Measurements from ENCODE around the gene ZNF488. TPM values are rescaled to one million over a fixed set of nuclear protein-coding genes. Genes with fewer than 3 reads are reported as not detected.

ZNF488 gene
- total RNA-seq, 5 donors from 2014 or later (not counting 1 experiment from before 2014, with no cell fraction given) = not detected

GRCh38 chr10:47359101-47359500 lies 25.0 kb downstream of the ZNF488 start:
- WGBS (ENCODE audit: insufficient coverage) = 100% methylated on average over 1 of the region's 2 CpGs
- no peak overlapping the region for H3K27ac Mint-ChIP-seq

GRCh38 chr10:47358457-47358856 lies 25.6 kb downstream of the ZNF488 start:
- Mint-ChIP-seq H3K27me3 (no peaks in the 10 kb centered on the region), H3K4me3 (no peak overlapping the region), H3K27ac (no peak overlapping the region), H3K9me3 (no peaks in the 10 kb centered on the region), H3K36me3 (no peaks in the 10 kb centered on the region), H3K4me1 (no peaks in the 10 kb centered on the region)
- no peaks in the 10 kb centered on the region for H3K36me3 ChIP-seq (ENCODE audit: control insufficient read depth in 2 of 2, extremely low read depth in 1 of 2, insufficient read depth in 1 of 2, low read length in 1 of 2)
- no peak overlapping the region for H3K27ac ChIP-seq (ENCODE audit: low read length)
- H3K4me3 ChIP-seq (ENCODE audit: control insufficient read depth in 1 of 2, extremely low read depth in 1 of 2, low read length in 1 of 2) = no peak overlapping the region
- DNase-seq (no peak), ATAC-seq (replicated peaks in 1 of 4) (no peak)
- H3K9me3 ChIP-seq = no peaks in the 10 kb centered on the region
- ChIA-PET CTCF (no interaction called here), POLR2A (interaction anchor here in 1 of 2 donors (0.6 kb wide), 1 partner anchor 35 kb away, joined by 4 read pairs; no protein-coding TSS in a partner anchor)
- H3K4me1 ChIP-seq (ENCODE audit: control insufficient read depth in 1 of 2, extremely low read depth in 1 of 2, insufficient read depth in 2 of 2, low read length in 2 of 2) = no peaks in the 10 kb centered on the region
- WGBS (ENCODE audit: insufficient coverage) = 54% methylated on average over 2 of the region's 3 CpGs
- peaks cover 0 to 8% of the 10 kb centered on the region in 2 experiments for H3K27me3 ChIP-seq (replicated peaks in 1 of 2; ENCODE audit: control insufficient read depth in 2 of 2, extremely low read depth in 1 of 2, insufficient read depth in 2 of 2, low read length in 1 of 2)

More at GRCh38 chr10:47359101-47359500, 25.0 kb downstream of the ZNF488 start:
- Mint-ChIP-seq H3K27me3 (no peaks in the 10 kb centered on the region), H3K4me1 (no peaks in the 10 kb centered on the region), H3K36me3 (no peaks in the 10 kb centered on the region), H3K4me3 (no peak overlapping the region), H3K9me3 (no peaks in the 10 kb centered on the region)
- DNase-seq = no peak
- ChIA-PET POLR2A (no interaction called here), CTCF (no interaction called here)
- ATAC-seq (replicated peaks in 1 of 4) = no peak
- Histone ChIP-seq H3K9me3 (no peaks in the 10 kb centered on the region), H3K4me3 (ENCODE audit: control insufficient read depth in 1 of 2, extremely low read depth in 1 of 2, low read length in 1 of 2) (no peak overlapping the region), H3K27me3 (replicated peaks in 1 of 2; ENCODE audit: control insufficient read depth in 2 of 2, extremely low read depth in 1 of 2, insufficient read depth in 2 of 2, low read length in 1 of 2) (peaks cover 0 to 8% of the 10 kb centered on the region in 2 experiments), H3K27ac (ENCODE audit: low read length) (no peak overlapping the region), H3K36me3 (ENCODE audit: control insufficient read depth in 2 of 2, extremely low read depth in 1 of 2, insufficient read depth in 1 of 2, low read length in 1 of 2) (no peaks in the 10 kb centered on the region), H3K4me1 (ENCODE audit: control insufficient read depth in 1 of 2, extremely low read depth in 1 of 2, insufficient read depth in 2 of 2, low read length in 2 of 2) (no peaks in the 10 kb centered on the region)

- Histone ChIP-seq H3K9me3 (no peaks in the 10 kb centered on the region), H3K36me3 (ENCODE audit: control insufficient read depth in 2 of 2, extremely low read depth in 1 of 2, insufficient read depth in 1 of 2, low read length in 1 of 2) (no peaks in the 10 kb centered on the region), H3K4me1 (ENCODE audit: control insufficient read depth in 1 of 2, extremely low read depth in 1 of 2, insufficient read depth in 2 of 2, low read length in 2 of 2) (no peaks in the 10 kb centered on the region), H3K27ac (ENCODE audit: low read length) (no peak overlapping the region), H3K4me3 (ENCODE audit: control insufficient read depth in 1 of 2, extremely low read depth in 1 of 2, low read length in 1 of 2) (no peak overlapping the region), H3K27me3 (replicated peaks in 1 of 2; ENCODE audit: control insufficient read depth in 2 of 2, extremely low read depth in 1 of 2, insufficient read depth in 2 of 2, low read length in 1 of 2) (peaks cover 0 to 8% of the 10 kb centered on the region in 2 experiments)
- DNase-seq (no peak), ATAC-seq (replicated peaks in 1 of 4) (no peak)
- WGBS (ENCODE audit: insufficient coverage) = 97% methylated on average over 3 of the region's 3 CpGs
- no peaks in the 10 kb centered on the region for H3K4me1 Mint-ChIP-seq
- no peak overlapping the region for H3K27ac Mint-ChIP-seq
- H3K27me3 Mint-ChIP-seq = no peaks in the 10 kb centered on the region
- CTCF ChIA-PET = no interaction called here
- H3K9me3 Mint-ChIP-seq = no peaks in the 10 kb centered on the region
- POLR2A ChIA-PET = no interaction called here
- no peaks in the 10 kb centered on the region for H3K36me3 Mint-ChIP-seq
- H3K4me3 Mint-ChIP-seq = no peak overlapping the region
Observed at GRCh38 chr10:47357911-47358310, 26.2 kb downstream of the ZNF488 start.

- H3K4me1 Mint-ChIP-seq = no peaks in the 10 kb centered on the region
- ATAC-seq (replicated peaks in 1 of 4) (no peak), DNase-seq (no peak)
- no peaks in the 10 kb centered on the region for H3K36me3 Mint-ChIP-seq
- CTCF ChIA-PET = no interaction called here
- H3K27ac Mint-ChIP-seq = no peak overlapping the region
- Histone ChIP-seq H3K27me3 (replicated peaks in 1 of 2; ENCODE audit: control insufficient read depth in 2 of 2, extremely low read depth in 1 of 2, insufficient read depth in 2 of 2, low read length in 1 of 2) (peaks cover 0 to 9% of the 10 kb centered on the region in 2 experiments), H3K9me3 (no peaks in the 10 kb centered on the region), H3K4me3 (ENCODE audit: control insufficient read depth in 1 of 2, extremely low read depth in 1 of 2, low read length in 1 of 2) (no peak overlapping the region), H3K27ac (ENCODE audit: low read length) (no peak overlapping the region), H3K36me3 (ENCODE audit: control insufficient read depth in 2 of 2, extremely low read depth in 1 of 2, insufficient read depth in 1 of 2, low read length in 1 of 2) (no peaks in the 10 kb centered on the region), H3K4me1 (ENCODE audit: control insufficient read depth in 1 of 2, extremely low read depth in 1 of 2, insufficient read depth in 2 of 2, low read length in 2 of 2) (no peaks in the 10 kb centered on the region)
- WGBS (ENCODE audit: insufficient coverage) = 91% methylated on average over 3 of the region's 12 CpGs
- no peaks in the 10 kb centered on the region for H3K27me3 Mint-ChIP-seq
- no peak overlapping the region for H3K4me3 Mint-ChIP-seq
- POLR2A ChIA-PET = no interaction called here
- no peaks in the 10 kb centered on the region for H3K9me3 Mint-ChIP-seq
Observed at GRCh38 chr10:47357131-47357582, 26.9 kb downstream of the ZNF488 start.

- no peak overlapping the region for H3K4me3 ChIP-seq (ENCODE audit: control insufficient read depth in 1 of 2, extremely low read depth in 1 of 2, low read length in 1 of 2)
- no peaks in the 10 kb centered on the region for H3K4me1 ChIP-seq (ENCODE audit: control insufficient read depth in 1 of 2, extremely low read depth in 1 of 2, insufficient read depth in 2 of 2, low read length in 2 of 2)
- no peaks in the 10 kb centered on the region for H3K4me1 Mint-ChIP-seq
- 66% methylated on average over 4 of the region's 5 CpGs for WGBS (ENCODE audit: insufficient coverage)
- no peak overlapping the region for H3K4me3 Mint-ChIP-seq
- H3K9me3 ChIP-seq = no peaks in the 10 kb centered on the region
- ATAC-seq (replicated peaks in 1 of 4) (no peak), DNase-seq (no peak)
- ChIA-PET CTCF (no interaction called here), POLR2A (no interaction called here)
- no peaks in the 10 kb centered on the region for H3K36me3 Mint-ChIP-seq
- no peaks in the 10 kb centered on the region for H3K36me3 ChIP-seq (ENCODE audit: control insufficient read depth in 2 of 2, extremely low read depth in 1 of 2, insufficient read depth in 1 of 2, low read length in 1 of 2)
- no peaks in the 10 kb centered on the region for H3K9me3 Mint-ChIP-seq
- no peak overlapping the region for H3K27ac ChIP-seq (ENCODE audit: low read length)
- no peaks in the 10 kb centered on the region for H3K27me3 Mint-ChIP-seq
- H3K27me3 ChIP-seq (replicated peaks in 1 of 2; ENCODE audit: control insufficient read depth in 2 of 2, extremely low read depth in 1 of 2, insufficient read depth in 2 of 2, low read length in 1 of 2) = peaks cover 0 to 11% of the 10 kb centered on the region in 2 experiments
- no peak overlapping the region for H3K27ac Mint-ChIP-seq
Observed at GRCh38 chr10:47356708-47357107, 27.4 kb downstream of the ZNF488 start.

GRCh38 chr10:47354900-47355299 lies 29.2 kb downstream of the ZNF488 start:
- Histone ChIP-seq H3K36me3 (ENCODE audit: control insufficient read depth in 2 of 2, extremely low read depth in 1 of 2, insufficient read depth in 1 of 2, low read length in 1 of 2) (no peaks in the 10 kb centered on the region), H3K4me3 (ENCODE audit: control insufficient read depth in 1 of 2, extremely low read depth in 1 of 2, low read length in 1 of 2) (no peak overlapping the region), H3K4me1 (ENCODE audit: control insufficient read depth in 1 of 2, extremely low read depth in 1 of 2, insufficient read depth in 2 of 2, low read length in 2 of 2) (no peaks in the 10 kb centered on the region), H3K27me3 (replicated peaks in 1 of 2; ENCODE audit: control insufficient read depth in 2 of 2, extremely low read depth in 1 of 2, insufficient read depth in 2 of 2, low read length in 1 of 2) (peaks cover 0 to 14% of the 10 kb centered on the region in 2 experiments), H3K9me3 (no peaks in the 10 kb centered on the region), H3K27ac (ENCODE audit: low read length) (no peak overlapping the region)
- WGBS (ENCODE audit: insufficient coverage) = 50% methylated on average over 1 of the region's 1 CpG
- no peaks in the 10 kb centered on the region for H3K4me1 Mint-ChIP-seq
- no peaks in the 10 kb centered on the region for H3K36me3 Mint-ChIP-seq
- ChIA-PET POLR2A (no interaction called here), CTCF (interaction anchor here in 1 of 2 donors (0.8 to 1.4 kb wide), 2 partner anchors 10 to 14 kb away, joined by 3 to 4 read pairs; no protein-coding TSS in a partner anchor)
- no peaks in the 10 kb centered on the region for H3K9me3 Mint-ChIP-seq
- no peaks in the 10 kb centered on the region for H3K27me3 Mint-ChIP-seq
- DNase-seq (no peak), ATAC-seq (replicated peaks in 1 of 4) (no peak)
- H3K27ac Mint-ChIP-seq = no peak overlapping the region
- no peak overlapping the region for H3K4me3 Mint-ChIP-seq

GRCh38 chr10:47354165-47354564 lies 29.9 kb downstream of the ZNF488 start:
- H3K27me3 Mint-ChIP-seq = no peaks in the 10 kb centered on the region
- Histone ChIP-seq H3K4me3 (ENCODE audit: control insufficient read depth in 1 of 2, extremely low read depth in 1 of 2, low read length in 1 of 2) (no peak overlapping the region), H3K36me3 (ENCODE audit: control insufficient read depth in 2 of 2, extremely low read depth in 1 of 2, insufficient read depth in 1 of 2, low read length in 1 of 2) (no peaks in the 10 kb centered on the region), H3K27me3 (replicated peaks in 1 of 2; ENCODE audit: control insufficient read depth in 2 of 2, extremely low read depth in 1 of 2, insufficient read depth in 2 of 2, low read length in 1 of 2) (peaks cover 0 to 10% of the 10 kb centered on the region in 2 experiments), H3K9me3 (no peaks in the 10 kb centered on the region), H3K27ac (ENCODE audit: low read length) (no peak overlapping the region), H3K4me1 (ENCODE audit: control insufficient read depth in 1 of 2, extremely low read depth in 1 of 2, insufficient read depth in 2 of 2, low read length in 2 of 2) (no peaks in the 10 kb centered on the region)
- no peaks in the 10 kb centered on the region for H3K4me1 Mint-ChIP-seq
- CTCF ChIA-PET = no interaction called here
- ATAC-seq (replicated peaks in 1 of 4) (no peak), DNase-seq (no peak)
- no peak overlapping the region for H3K27ac Mint-ChIP-seq
- H3K36me3 Mint-ChIP-seq = no peaks in the 10 kb centered on the region
- POLR2A ChIA-PET = no interaction called here
- no peak overlapping the region for H3K4me3 Mint-ChIP-seq
- WGBS (ENCODE audit: insufficient coverage) = 75% methylated on average over 2 of the region's 4 CpGs
- H3K9me3 Mint-ChIP-seq = no peaks in the 10 kb centered on the region
